ENCODE measurements around the gene ARHGAP26.

Gene ARHGAP26

GRCh38 chr5:143041461-143041860, 271.3 kb downstream of the ARHGAP26 start:
- H3K4me3 ChIP-seq, result no peak overlapping the region
- no peaks in the 10 kb centered on the region for H3K27me3 ChIP-seq
- TF ChIP-seq CTCF (IDR thresholded peaks at IDR 0.05), result no peak
- H3K36me3 ChIP-seq, result peaks cover 0 to 26% (median 4%) of the 10 kb centered on the region in 3 donors
- no peak for DNase-seq
- no peak overlapping the region for H3K27ac ChIP-seq
- no peaks in the 10 kb centered on the region for H3K9me3 ChIP-seq
- intact Hi-C loops (cut with DNase I; ENCODE audit: low total_unique reads), result no loop called here
- H3K4me1 ChIP-seq, result peaks cover 0 to 12% (median 4%) of the 10 kb centered on the region in 4 donors

GRCh38 chr5:143041972-143042770, 272.0 kb downstream of the ARHGAP26 start:
- no peak for DNase-seq

GRCh38 chr5:143044265-143044664, 274.1 kb downstream of the ARHGAP26 start:
- Histone ChIP-seq H3K4me3 (no peak overlapping the region), H3K27ac (no peak overlapping the region), H3K4me1 (peaks cover 0 to 12% (median 4%) of the 10 kb centered on the region in 4 donors), H3K27me3 (no peaks in the 10 kb centered on the region), H3K36me3 (peaks cover 0 to 20% (median 0%) of the 10 kb centered on the region in 3 donors), H3K9me3 (no peaks in the 10 kb centered on the region)
- DNase-seq, result no peak
- intact Hi-C loops (cut with DNase I; ENCODE audit: low total_unique reads), result no loop called here
- no peak for TF ChIP-seq CTCF (IDR thresholded peaks at IDR 0.05)

More at GRCh38 chr5:143041972-143042770, 272.0 kb downstream of the ARHGAP26 start:
- no peak overlapping the region for H3K27ac ChIP-seq
- peaks cover 0 to 12% (median 4%) of the 10 kb centered on the region in 4 donors for H3K4me1 ChIP-seq
- no peaks in the 10 kb centered on the region for H3K9me3 ChIP-seq
- no peak for TF ChIP-seq CTCF (IDR thresholded peaks at IDR 0.05)
- H3K36me3 ChIP-seq, result peaks cover 0 to 26% (median 1%) of the 10 kb centered on the region in 3 donors
- no peak overlapping the region for H3K4me3 ChIP-seq
- no peaks in the 10 kb centered on the region for H3K27me3 ChIP-seq
- intact Hi-C loops (cut with DNase I; ENCODE audit: low total_unique reads), result no loop called here

GRCh38 chr5:143045062-143045461, 274.9 kb downstream of the ARHGAP26 start:
- no peak overlapping the region for H3K4me3 ChIP-seq
- H3K4me1 ChIP-seq, result peaks cover 0 to 12% (median 4%) of the 10 kb centered on the region in 4 donors
- H3K27ac ChIP-seq, result no peak overlapping the region
- peak in 1 of 2 donors; percentile 53 for DNase-seq
- peaks cover 0 to 20% (median 0%) of the 10 kb centered on the region in 3 donors for H3K36me3 ChIP-seq
- intact Hi-C loops (cut with DNase I; ENCODE audit: low total_unique reads), result no loop called here
- no peak for TF ChIP-seq CTCF (IDR thresholded peaks at IDR 0.05)
- H3K27me3 ChIP-seq, result no peaks in the 10 kb centered on the region
- H3K9me3 ChIP-seq, result no peaks in the 10 kb centered on the region

- Histone ChIP-seq H3K4me1 (peaks cover 0 to 18% (median 7%) of the 10 kb centered on the region in 4 donors), H3K4me3 (no peak overlapping the region), H3K36me3 (peaks cover 0 to 20% (median 0%) of the 10 kb centered on the region in 3 donors), H3K27me3 (no peaks in the 10 kb centered on the region), H3K9me3 (no peaks in the 10 kb centered on the region), H3K27ac (no peak overlapping the region)
- TF ChIP-seq CTCF (IDR thresholded peaks at IDR 0.05), result no peak
- no peak for DNase-seq
- intact Hi-C loops (cut with DNase I; ENCODE audit: low total_unique reads), result no loop called here
Observed at GRCh38 chr5:143046314-143046713, 276.1 kb downstream of the ARHGAP26 start.
